Dermis microvascular lymphatic vessel endothelial cell (primary cell): ENCODE results near the gene MAP3K8. TPM values are rescaled to one million over a fixed set of nuclear protein-coding genes. Genes with fewer than 3 reads are reported as not detected.
"Not testable (repeated sequence)": the region's sequence is repeated elsewhere in the genome, so short reads cannot be mapped to it uniquely, and the experiment has no call there.

Source experiments
- DNase-seq, 2 donors: peaks; one replicate each; pipeline versions ENCODE4 v3.0.0 to v3.0.0-alpha.2; 2010; ENCODE audit warnings: low read depth in 2 of 2
- total RNA-seq: library from RNA; depleted of rRNA; stranded (reverse); fragments of >200 nt; gene quantifications from 2 replicates; pipeline ENCODE4 v1.2.1, GENCODE V29; 2014

The MAP3K8 gene
- total RNA-seq, 1 donor from 2014 or later = 2.3 TPM

DNA sequence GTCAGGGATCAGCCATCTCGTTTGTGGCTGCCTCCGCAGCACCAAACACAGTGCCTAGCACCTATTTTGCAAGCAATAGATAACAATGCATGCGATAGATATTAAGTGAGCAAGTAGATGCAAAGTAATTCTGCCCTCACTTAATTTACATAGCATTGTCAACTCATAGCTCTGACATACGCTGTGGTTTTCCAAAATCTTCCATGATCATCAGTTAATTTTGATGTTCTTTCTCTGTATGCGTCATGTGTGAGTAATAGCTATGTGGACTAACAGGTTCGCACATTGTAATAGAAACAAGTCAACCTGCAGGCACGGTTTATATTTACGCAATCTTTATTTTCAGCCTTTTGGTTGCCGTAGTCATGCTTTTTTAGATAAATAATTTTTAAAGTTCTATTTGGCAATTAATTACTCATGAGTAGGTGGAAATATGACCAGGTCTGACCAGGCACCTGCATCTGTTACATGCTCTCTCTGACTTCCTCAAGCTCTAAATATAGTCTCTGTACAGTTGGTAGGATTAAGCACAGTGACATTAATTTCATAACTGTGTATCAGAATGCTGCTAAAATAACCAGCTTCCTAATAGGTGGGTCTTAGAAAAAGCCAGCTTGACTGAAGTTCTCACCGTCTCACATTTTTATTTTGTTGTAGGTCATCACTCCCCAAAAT is 13.3 kb downstream of the MAP3K8 start:
- DNase-seq = no peak

DNA sequence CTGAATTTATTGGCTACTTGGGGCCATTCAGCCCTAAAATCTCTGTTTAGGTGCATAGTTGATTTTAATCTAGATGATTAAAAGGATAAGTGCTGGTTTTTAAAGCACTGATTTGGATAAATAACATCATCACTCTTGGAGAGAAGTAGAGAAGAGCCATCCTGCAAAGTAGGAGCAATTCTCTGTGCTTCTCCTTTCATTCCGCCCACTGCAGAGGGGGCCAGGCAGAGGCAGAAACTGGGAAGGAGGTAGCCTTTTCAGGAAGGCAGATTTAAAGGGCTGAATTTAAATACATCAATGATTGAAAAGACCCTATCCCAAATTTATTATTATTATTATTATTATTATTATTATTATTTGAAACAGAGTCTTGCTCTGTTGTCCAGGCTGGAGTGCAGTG is 14.1 kb downstream of the MAP3K8 start:
- no peak for DNase-seq

DNA sequence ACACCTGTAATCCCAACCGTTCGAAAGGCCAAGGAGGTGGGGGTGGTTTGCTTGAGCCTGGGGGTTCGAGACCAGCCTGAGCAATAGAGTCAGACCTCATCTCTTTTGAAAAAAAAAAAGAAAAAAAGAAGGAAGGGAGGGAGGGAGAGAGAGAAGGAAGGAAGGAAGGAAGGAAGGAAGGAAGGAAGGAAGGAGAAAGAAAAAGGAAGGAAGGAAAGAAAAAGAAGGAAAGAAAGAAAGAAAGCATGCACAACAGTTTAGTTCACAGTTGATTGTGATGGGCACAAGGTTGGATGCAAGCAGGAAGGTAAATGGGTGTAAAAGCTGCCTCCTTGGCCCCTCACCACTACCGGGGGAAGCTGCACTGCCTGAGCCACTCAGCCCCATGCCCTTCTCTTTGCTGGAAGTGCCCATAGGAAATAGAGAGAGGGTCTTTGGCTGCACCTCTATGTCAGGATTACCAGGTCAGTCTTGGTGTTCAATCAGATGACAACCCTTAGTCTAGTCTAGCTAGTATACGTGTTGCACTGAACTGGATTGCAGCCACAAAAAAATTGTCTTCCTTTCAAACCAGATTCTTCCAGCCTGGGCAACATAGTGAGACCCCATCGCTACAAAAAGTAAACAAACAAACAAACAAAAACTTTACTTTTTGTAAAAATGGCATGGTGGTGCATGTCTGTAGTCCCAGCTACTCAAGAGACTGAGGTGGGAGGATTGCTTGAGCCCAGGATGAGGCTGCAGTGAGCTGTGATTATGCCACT is 20.0 kb downstream of the MAP3K8 start:
- no peak for DNase-seq

DNA sequence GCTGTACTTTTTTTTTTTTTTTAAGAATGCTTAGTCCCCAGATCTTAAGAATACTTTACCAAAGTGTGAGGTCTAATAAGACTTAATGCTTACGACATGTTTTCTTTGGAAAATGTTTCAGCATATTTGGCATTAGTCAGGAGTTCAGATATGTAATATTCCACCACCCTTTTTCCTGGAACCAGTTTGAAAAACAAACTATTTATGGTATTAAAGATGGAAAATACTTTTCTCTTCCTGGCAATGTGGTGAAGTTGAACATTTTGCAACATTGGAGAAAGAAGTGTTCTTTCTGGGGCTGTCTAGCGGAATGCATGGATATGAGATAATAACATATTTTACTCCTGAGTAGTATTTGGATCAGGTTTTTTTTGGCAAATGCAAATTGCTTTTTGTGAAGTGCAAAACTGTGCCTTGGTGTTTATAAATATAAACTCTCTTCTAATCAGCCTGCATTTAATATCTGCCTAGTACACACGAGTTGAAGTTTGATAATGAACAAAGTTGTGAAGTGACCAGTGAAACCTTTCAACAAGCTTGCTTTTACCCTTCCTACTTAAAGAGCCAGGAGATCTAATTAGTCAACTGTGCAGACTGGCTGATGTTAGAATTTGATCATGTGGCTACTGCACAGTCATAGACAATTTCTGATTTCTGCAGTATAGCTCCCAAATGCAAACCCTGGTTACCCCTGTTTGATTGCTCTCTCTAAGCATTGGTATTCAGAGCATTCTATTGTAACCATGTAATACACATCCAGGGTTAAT is 20.9 kb downstream of the MAP3K8 start:
- peak; percentile 64 to 74 for DNase-seq

DNA sequence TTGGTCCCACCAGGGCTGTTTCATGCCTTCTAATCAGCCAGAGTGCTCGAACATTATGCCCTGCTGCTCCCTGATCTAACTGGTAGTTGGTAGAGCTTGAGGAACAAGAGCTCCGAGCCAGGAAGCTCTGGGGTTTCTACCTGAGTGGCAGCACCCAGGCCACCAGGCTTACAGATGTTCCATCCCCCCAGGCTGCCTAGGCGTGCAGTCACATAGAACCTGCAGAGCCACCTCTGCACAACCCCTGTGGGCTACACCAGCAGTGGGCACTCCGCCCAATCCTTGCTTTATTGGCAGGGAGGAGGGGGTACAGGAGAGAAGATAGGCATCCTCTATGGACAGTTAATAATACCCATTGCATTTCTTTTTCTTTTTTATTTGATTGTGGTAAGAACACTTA is 21.8 kb downstream of the MAP3K8 start:
- DNase-seq = no peak

DNA sequence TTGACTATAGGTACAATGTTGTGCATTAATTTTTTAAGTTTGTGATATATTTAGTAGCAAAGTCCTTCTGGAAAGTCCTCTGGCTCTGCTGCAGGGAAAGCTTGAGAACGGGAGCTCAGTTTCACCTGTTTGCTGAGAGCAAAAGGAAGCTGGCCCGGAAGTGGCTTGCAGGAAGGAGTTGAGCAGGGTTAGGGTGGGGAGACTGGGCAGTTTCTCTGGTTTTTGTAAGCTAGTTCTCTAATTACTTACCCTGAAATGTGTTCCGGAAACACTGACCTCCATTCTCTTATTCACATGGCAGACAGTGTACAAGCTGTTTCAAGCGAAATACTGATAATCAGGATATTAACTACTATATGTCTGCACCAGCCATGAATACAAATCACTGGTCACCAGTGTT is 22.3 kb downstream of the MAP3K8 start:
- peak in 1 of 2 donors; percentile 60 for DNase-seq

DNA sequence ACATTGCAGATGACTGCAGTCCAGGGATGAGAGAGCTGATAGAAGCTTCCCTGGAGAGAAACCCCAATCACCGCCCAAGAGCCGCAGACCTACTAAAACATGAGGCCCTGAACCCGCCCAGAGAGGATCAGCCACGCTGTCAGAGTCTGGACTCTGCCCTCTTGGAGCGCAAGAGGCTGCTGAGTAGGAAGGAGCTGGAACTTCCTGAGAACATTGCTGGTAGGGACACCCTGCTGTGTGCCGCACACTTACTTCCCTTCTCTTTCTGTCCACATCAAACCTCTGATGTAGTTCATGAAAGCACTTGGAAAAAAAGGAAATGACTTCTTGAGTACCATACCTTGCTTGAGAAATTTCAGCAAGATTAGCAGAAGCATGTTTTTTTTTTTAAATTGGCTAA is 25.3 kb downstream of the MAP3K8 start:
- DNase-seq = no peak

DNA sequence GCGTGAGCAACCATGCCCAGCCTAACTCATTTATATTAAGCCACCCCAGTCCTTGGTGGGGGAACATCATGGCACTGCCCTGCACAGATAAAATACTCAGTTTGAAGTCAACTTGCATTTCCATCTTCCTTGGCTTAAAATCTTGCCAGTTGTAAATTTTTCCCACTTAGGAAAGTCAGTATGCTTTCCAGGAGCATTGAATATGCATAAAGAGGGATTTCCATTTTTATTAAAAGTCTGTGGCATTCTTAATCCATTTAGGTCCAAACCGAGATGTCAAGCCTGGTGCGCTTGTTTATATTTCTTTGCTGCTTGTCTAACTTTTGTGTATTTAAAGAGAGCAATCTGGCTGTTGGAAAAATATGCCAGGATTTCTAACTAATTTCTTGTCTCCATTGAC is 26.1 kb downstream of the MAP3K8 start:
- no peak for DNase-seq

DNA sequence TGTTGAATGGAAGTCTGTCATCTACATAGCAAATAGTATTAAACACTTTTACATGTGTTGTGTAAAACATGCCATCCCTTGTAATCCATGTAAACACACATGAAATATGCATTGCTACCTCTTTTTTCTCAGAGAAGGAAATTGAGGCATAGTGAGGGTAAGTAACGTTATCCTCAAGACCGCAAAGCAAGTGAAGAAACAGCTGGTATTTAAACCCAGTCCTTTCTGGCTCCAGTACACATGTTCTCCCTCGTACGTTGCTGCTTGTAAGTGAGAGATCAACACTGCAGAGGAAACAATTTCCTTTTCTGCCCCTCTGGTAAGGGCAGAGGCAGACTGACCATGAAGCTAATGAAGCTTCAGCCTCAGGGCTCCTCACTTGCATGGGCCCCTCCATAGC is 28.5 kb downstream of the MAP3K8 start:
- no peak for DNase-seq

DNA sequence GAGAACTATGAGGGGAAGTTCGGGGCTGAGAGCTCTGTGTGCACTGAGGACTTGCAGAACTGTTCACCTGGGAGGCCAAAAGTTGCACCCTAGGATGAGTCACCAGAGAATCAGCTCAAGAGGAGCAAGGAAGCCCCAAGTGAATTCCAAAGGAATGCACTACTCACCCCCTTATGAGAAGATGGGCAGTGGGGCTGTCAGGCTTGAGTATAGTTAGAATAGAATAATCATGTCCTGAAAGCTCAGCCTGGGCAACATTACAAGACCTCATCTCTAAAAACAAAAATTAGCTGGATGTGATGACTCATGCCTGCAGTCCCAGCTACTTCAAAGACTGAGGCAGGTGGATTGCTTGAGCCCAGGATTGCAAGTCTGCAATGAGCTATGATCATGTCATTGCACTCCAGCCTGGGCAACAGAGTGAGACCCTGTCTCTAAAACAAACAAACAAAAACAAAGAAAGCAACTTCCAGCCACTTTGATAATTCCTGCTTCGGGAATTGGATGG is 30.0 kb downstream of the MAP3K8 start:
- DNase-seq = no peak

DNA sequence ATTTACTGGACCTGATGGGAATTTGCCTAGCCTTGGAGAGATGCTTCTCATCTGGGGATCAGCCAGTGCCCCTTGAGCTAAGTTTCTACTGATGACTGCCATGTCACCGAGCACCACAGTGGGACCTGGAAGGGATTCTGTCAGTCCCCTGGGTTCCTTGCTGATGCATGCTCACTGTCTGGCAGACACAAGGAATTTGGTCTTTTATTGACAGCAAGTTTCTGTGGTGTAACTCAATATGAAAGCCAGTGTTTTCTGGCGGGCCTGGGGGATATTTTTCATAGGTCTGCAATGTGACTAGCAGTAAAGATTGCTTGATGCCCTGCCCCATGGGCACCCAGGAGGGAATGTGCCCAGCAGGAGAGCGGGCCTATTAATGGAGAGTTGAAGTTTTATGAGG is 30.7 kb downstream of the MAP3K8 start:
- no peak for DNase-seq

DNA sequence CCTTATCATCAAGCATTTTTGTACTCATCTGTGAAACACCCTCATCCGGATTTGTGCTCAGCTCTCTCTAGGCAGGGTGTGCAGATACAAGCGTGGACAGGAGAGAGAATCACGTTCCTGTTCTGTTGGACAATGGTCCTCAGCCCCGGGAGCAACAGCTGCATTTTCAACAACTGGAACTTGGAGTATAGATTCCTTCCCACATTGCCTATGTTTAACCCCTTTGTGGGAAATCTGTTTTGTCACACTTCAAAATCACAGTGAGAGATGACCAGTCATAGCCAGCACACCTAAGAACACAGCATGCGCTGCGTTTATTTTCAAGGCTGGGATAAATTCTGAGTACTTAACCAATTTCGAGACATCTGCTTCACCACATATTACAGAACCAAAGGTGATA is 32.5 kb downstream of the MAP3K8 start:
- DNase-seq = no peak

DNA sequence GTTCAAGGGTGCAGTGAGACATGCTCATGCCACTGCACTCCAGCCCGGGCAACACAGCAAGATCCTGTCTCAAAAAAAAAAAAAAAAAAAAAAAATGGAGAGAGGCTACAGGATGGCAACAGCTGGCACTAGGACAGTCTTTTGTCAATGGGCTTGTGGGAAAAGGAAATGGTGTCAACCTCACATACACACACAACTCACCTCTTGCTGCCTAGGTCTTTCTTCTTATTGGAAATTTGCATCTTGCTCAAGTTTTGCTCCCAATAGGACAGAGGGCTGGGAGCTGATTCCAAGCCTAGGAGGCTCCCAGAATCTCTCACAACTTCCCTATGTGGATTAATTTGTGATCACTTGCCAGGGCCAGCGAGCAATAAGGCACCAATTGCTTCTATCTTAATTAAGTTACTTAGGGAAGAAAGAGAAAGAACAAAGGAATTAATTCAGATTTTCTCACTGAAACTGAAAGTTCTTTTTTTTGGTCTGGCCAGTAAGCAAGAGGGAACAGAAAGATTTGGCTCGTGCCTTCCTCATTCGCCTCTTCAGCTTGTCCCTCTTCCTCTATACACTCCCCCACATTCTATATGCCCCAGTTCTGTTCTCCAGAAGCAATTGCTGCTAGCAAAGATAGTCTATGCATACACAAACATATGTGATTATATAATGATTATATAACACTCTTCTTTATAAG is 33.8 kb downstream of the MAP3K8 start:
- DNase-seq = no peak

DNA sequence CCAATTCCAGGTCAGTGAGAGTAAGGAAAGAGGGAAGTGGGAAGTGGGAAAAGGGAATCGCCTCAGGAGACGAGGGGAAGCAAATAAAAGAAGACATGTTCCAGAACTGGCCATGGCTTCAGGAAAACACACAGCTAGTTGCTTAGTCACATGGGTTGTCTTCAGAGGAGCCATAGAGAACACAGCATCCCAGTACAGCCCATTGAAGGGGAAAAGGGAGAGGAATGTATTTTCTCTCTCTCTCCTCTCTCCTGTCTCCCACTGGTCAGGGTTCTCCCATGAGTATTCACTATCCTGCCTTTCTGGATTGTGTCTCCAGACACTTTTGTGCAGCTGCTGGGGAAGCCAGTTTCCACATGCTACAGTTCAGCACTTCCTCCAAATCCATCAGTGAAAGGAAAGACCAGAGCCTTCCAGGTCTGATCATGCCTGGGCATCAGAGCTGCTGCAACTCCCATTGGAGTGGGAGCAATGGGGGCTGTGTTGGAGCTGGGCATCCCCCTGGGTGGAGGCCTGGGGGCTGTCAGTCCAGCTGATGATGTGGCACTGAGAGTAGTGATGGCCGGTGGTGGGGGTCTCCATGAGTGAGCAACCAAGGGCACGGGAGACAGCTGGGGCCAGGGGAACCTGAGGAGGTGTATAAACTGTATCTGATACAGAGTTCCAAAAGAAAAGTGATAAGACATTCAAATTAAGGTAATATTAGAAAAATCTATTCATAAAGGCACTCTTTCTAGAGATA is 38.6 kb downstream of the MAP3K8 start:
- DNase-seq = no peak

DNA sequence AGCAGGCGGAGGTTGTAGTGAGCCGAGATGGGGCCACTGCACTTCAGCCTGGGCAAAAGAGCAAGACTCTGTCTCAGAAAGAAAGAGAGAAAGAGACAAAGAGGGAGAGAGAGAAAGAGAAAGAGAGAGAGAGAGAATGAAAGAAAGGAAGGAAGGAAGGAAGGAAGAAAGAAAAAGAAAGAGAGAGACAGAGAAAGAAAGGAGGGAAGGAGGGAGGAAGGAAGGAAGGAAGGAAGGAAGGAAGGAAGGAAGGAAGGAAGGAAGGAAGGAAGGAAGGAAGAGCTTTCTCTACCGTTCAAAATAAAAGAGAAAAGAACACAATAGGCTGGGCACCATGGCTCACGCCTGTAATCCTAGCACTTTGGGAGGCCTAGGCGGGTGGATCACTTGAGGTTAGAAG is 41.5 kb downstream of the MAP3K8 start:
- DNase-seq = not testable (repeated sequence)

DNA sequence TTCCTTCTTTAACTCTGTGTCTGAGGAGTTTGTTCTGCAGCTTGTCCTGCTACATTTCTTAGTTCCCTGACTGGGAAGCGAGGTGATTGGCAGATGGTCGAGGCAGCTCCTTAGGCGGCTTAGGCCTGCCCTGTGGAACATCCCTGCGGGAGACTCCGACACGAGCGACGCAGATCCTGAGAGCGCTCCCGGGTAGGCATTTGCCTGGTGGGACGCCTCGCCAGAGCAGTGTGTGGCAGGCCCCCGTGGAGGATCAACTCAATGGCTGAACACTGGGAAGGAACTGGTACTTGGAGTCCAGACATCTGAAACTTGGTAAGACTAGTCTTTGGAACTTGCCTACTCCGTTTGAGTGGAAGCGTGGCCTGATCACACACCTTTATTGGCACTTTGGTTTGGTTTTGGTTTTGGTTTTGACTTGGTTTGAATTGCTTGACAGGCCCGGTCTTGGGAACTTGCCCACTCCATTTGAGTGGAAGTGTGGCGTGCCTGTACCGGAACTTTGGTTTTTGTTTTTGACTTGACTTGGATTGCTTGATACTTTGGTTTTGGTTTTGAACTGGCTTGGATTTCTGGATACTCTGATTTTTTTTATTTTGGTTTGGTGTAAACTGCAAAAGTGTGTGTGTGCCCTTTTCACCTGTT is 42.6 kb downstream of the MAP3K8 start:
- DNase-seq = no peak

DNA sequence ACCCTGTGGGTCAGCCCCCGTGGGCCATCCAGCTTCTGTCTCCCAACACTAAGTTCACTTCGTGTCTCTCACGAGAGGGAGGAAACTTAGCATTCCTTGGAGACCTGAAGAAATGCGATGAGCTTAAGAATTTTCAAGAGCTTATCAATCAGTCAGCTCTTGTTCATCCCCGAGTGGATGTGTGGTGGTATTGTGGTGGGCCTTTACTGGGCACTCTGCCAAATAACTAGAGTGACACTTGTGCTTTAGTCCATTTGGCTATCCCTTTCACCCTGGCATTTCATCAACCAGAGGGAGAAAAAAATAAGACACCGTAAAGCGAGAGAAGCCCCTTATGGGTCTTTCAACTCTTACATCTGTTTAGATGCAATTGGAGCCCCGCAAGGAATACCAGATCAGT is 45.5 kb downstream of the MAP3K8 start:
- not testable (repeated sequence) for DNase-seq

DNA sequence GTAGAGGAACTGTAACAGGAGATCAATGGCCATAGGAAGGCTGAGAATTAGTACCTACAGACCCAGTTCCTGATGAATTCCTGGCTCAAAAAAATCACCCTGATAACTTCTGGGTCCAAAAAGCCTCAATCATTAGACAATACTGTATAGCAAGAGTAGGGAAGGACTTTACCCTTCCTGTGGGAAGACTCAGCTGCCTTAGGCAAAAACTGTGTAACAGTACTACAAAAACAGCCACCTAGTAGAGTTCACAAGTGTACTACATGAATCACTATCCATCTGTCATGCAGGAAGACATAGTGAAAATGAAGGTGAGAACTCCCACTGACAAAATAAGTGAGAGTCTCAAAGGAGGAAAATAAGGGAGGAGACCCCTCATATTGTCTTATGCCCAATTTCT is 47.6 kb downstream of the MAP3K8 start:
- no peak for DNase-seq

DNA sequence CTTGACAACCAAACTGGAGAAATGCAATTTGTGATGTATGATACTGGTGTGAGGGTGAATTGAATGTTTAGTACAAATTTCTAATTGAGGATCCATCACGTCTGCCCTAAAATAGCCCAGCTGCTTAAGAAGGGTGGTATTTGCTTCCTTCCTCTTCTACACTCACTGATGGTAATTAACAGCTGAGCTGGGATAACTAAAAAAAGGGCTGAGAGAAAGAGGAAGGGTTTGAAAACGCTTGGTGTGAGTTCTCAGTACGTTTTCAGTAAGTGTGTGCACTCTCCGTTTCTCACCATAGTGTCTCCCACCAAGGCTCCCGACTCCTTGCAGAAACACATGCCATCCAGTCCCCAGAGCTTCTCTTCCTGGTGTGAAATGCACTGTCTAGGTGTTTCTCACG is 54.3 kb downstream of the MAP3K8 start:
- no peak for DNase-seq

DNA sequence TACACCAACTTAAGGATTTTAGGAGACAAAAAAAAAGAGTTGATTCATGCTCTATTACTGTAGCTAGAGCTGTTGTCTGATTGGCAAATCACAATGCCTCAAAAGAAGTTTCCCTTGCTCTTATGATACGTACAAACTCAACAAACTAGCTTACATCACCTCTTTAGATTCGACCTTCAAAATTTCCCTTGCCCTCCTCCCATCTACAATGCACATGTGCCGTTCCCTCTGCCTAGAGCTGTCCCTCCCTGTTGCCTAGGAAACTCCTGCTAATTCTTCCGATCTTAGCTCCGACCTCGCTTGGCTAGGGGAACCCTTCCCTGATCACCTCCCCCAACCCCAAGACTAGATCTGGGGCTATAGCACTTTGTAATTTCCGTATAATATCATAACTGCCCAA is 55.4 kb downstream of the MAP3K8 start:
- DNase-seq = no peak
